MM.1S (cell line): ENCODE results near the gene CCDC159.

Experiments used
- DNase-seq: peaks from one replicate; pipeline ENCODE4 v3.0.0-alpha.2; 2015
- H2AFZ ChIP-seq: fragments of 300-600 bp; sonication (generic); 2 replicates; pipeline ENCODE4 v1.6.0; 2016; ENCODE audit warnings: antibody characterized with exemption, low read length
- H3F3A ChIP-seq: fragments of 300-600 bp; sonication (generic); 2 replicates; pipeline ENCODE4 v1.6.1; 2016; ENCODE audit warnings: mild to moderate bottlenecking, antibody characterized with exemption, low read length, moderate library complexity, mixed read lengths; ENCODE audit not compliant: insufficient read depth
- H3K27ac ChIP-seq: fragments of 300-600 bp; sonication (generic); 2 replicates; pipeline ENCODE4 v1.5.1; 2016; ENCODE audit warnings: mild to moderate bottlenecking, low read length
- H3K27me3 ChIP-seq: fragments of 300-600 bp; sonication (generic); replicated peaks from 2 replicates; pipeline ENCODE4 v1.6.0; 2016; ENCODE audit warnings: low read length; ENCODE audit not compliant: insufficient read depth
- H3K36me3 ChIP-seq: fragments of 300-600 bp; sonication (generic); replicated peaks from 2 replicates; pipeline ENCODE4 v1.6.1; 2016; ENCODE audit warnings: mild to moderate bottlenecking, low read length, mixed read lengths; ENCODE audit not compliant: insufficient read depth
- H3K4me1 ChIP-seq: fragments of 300-600 bp; sonication (generic); 2 replicates; pipeline ENCODE4 v1.6.1; 2016; ENCODE audit warnings: low read length, mixed read lengths
- H3K4me2 ChIP-seq: fragments of 300-600 bp; sonication (generic); 2 replicates; pipeline ENCODE4 v1.6.0; 2016; ENCODE audit warnings: low read depth, low read length
- H3K4me3 ChIP-seq: fragments of 300-600 bp; sonication (generic); 2 replicates; pipeline ENCODE4 v1.5.1; 2016; ENCODE audit warnings: low read length, mixed read lengths
- H3K79me2 ChIP-seq: fragments of 300-600 bp; sonication (generic); 2 replicates; pipeline ENCODE4 v1.6.1; 2016; ENCODE audit warnings: mixed run types, low read length, mixed read lengths
- H3K9ac ChIP-seq: fragments of 300-600 bp; sonication (generic); 2 replicates; pipeline ENCODE4 v1.6.1; 2016; ENCODE audit warnings: low read length, mixed read lengths
- H3K9me2 ChIP-seq: fragments of 300-600 bp; sonication (generic); replicated peaks from 2 replicates; pipeline ENCODE4 v1.6.1; 2016; ENCODE audit warnings: mild to moderate bottlenecking, low read length, mixed read lengths; ENCODE audit not compliant: insufficient read depth
- H3K9me3 ChIP-seq: fragments of 300-600 bp; sonication (generic); replicated peaks from 2 replicates; pipeline ENCODE4 v1.6.1; 2016; ENCODE audit warnings: mild to moderate bottlenecking, low read length, mixed read lengths; ENCODE audit not compliant: insufficient read depth
- H4K20me1 ChIP-seq: fragments of 300-600 bp; sonication (generic); 2 replicates; pipeline ENCODE4 v1.6.1; 2016; ENCODE audit warnings: mild to moderate bottlenecking, low read length, moderate library complexity, mixed read lengths; ENCODE audit not compliant: insufficient read depth
- CTCF ChIP-seq: fragments of 300-600 bp; sonication (generic); IDR thresholded peaks from 2 replicates; pipeline ENCODE4 v1.5.1; 2016; ENCODE audit warnings: antibody characterized with exemption, low read length, mixed read lengths
- EZH2 ChIP-seq: fragments of 300-600 bp; sonication (generic); optimal IDR thresholded peaks from 2 replicates; pipeline ENCODE3; 2017; ENCODE audit warnings: low read depth, mild to moderate bottlenecking, antibody characterized with exemption, low read length, mixed read lengths
- EZH2phosphoT487 ChIP-seq: fragments of 300-600 bp; sonication (generic); IDR thresholded peaks from 2 replicates; pipeline ENCODE4 v1.6.1; 2018; ENCODE audit warnings: antibody characterized with exemption, low read length

The CCDC159 gene

GRCh38 chr19:11359421-11359820 lies 13.1 kb downstream of the CCDC159 start:
- H3K4me2 ChIP-seq = no peak overlapping the region
- H3K9me3 ChIP-seq = no peaks in the 10 kb centered on the region
- peaks cover 27% of the 10 kb centered on the region for H3K27me3 ChIP-seq
- no peak for TF ChIP-seq EZH2
- no peak for TF ChIP-seq EZH2phosphoT487
- TF ChIP-seq CTCF = no peak
- no peaks in the 10 kb centered on the region for H3K36me3 ChIP-seq
- no peak for DNase-seq
- no peaks in the 10 kb centered on the region for H3F3A ChIP-seq
- H4K20me1 ChIP-seq = no peaks in the 10 kb centered on the region
- H3K4me1 ChIP-seq = no peaks in the 10 kb centered on the region
- no peak overlapping the region for H3K9ac ChIP-seq
- no peak overlapping the region for H3K4me3 ChIP-seq
- H2AFZ ChIP-seq = no peak overlapping the region
- no peaks in the 10 kb centered on the region for H3K79me2 ChIP-seq
- H3K9me2 ChIP-seq = no peaks in the 10 kb centered on the region
- no peak overlapping the region for H3K27ac ChIP-seq

- DNase-seq = no peak
- Histone ChIP-seq H3F3A (no peaks in the 10 kb centered on the region), H3K9me2 (no peaks in the 10 kb centered on the region), H3K9me3 (no peaks in the 10 kb centered on the region), H3K9ac (no peak overlapping the region), H3K27ac (no peak overlapping the region), H4K20me1 (no peaks in the 10 kb centered on the region), H3K27me3 (peaks cover 22% of the 10 kb centered on the region), H3K79me2 (no peaks in the 10 kb centered on the region), H2AFZ (no peak overlapping the region), H3K4me1 (no peaks in the 10 kb centered on the region), H3K36me3 (no peaks in the 10 kb centered on the region), H3K4me2 (no peak overlapping the region), H3K4me3 (no peak overlapping the region)
- TF ChIP-seq EZH2 (no peak), EZH2phosphoT487 (no peak), CTCF (no peak)
Measured at GRCh38 chr19:11361037-11361770, 14.9 kb downstream of the CCDC159 start.

- Histone ChIP-seq H3K4me2 (no peak overlapping the region), H3K9ac (no peak overlapping the region), H3K36me3 (no peaks in the 10 kb centered on the region), H3K9me2 (no peaks in the 10 kb centered on the region), H3K79me2 (no peaks in the 10 kb centered on the region), H3K27me3 (peaks cover 19% of the 10 kb centered on the region), H3K9me3 (no peaks in the 10 kb centered on the region), H4K20me1 (no peaks in the 10 kb centered on the region), H3K27ac (no peak overlapping the region), H3F3A (no peaks in the 10 kb centered on the region), H3K4me3 (no peak overlapping the region), H3K4me1 (no peaks in the 10 kb centered on the region), H2AFZ (no peak overlapping the region)
- DNase-seq = no peak
- TF ChIP-seq EZH2 (no peak), CTCF (no peak), EZH2phosphoT487 (no peak)
Measured at GRCh38 chr19:11361771-11362731, 15.7 kb downstream of the CCDC159 start.
